Left ventricle myocardium inferior (tissue), 1 donor: ENCODE results near the gene CCBE1. TPM values are rescaled to one million over a fixed set of nuclear protein-coding genes. Genes with fewer than 3 reads are reported as not detected.

ENCODE experiments used
- DNase-seq: peaks from one replicate; pipeline ENCODE4 v3.0.0-alpha.2; 2020
- H3K27ac ChIP-seq: fragments of 200-600 bp; replicated peaks from 2 replicates; pipeline ENCODE4 v1.8.0; 2021
- H3K27me3 ChIP-seq: fragments of 200-600 bp; 2 replicates; pipeline ENCODE4 v1.8.0; 2021; ENCODE audit warnings: low read depth
- H3K36me3 ChIP-seq: fragments of 200-600 bp; 2 replicates; pipeline ENCODE4 v1.8.0; 2021
- H3K4me1 ChIP-seq: fragments of 200-600 bp; 2 replicates; pipeline ENCODE4 v1.8.0; 2021
- H3K4me3 ChIP-seq: fragments of 200-600 bp; 2 replicates; pipeline ENCODE4 v1.8.0; 2021; ENCODE audit warnings: mild to moderate bottlenecking, moderate library complexity
- H3K9me3 ChIP-seq: fragments of 200-600 bp; replicated peaks from 2 replicates; pipeline ENCODE4 v1.8.0; 2021
- intact Hi-C: fragments of 100-400 bp; cut with micrococcal nuclease; formaldehyde crosslinking; loops from one replicate; pipeline ENCODE4 v1.11.0; 2022
- total RNA-seq: library from RNA; stranded (reverse); fragmentation: NEBNext Ultra II Directional; extraction: Animal tissue kit (Norgen Biotek cat#: 25700); gene quantifications from one replicate; pipeline ENCODE4 v1.2.1, GENCODE V29; 2021
- TF ChIP-seq, protein P1 (sequence below): fragments of 200-600 bp; IDR thresholded peaks from 2 replicates; pipeline ENCODE4 v1.8.0; 2021; ENCODE audit warnings: antibody characterized with exemption, mild to moderate bottlenecking, borderline replicate concordance
- donor health status: DM: no; HTN: yes; CAD: no; lungs with severe emphysema.

CCBE1 gene
- total RNA-seq, 1 donor from 2014 or later = 3.2 TPM

DNA sequence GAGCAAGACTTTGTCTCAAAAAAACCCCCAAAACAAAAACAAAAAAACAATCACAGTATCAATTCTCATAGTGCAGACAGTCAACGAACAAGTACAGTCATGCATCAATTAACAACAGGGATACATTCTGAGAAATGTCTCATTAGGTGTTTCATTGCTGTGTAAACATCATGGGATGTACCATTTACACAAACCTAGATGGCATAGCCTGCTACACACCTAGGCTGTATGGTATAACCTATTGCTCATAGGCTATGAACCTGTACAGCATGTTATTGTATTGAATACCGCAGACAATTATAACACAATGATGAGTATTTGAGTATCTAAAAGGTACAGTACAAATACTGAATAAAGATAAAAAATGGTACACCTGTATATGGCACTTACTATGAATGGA, 270.4 kb downstream of the CCBE1 start:
- H3K9me3 ChIP-seq = no peaks in the 10 kb centered on the region
- H3K27ac ChIP-seq = no peak overlapping the region
- H3K36me3 ChIP-seq = no peaks in the 10 kb centered on the region
- intact Hi-C loops = no loop called here
- H3K4me3 ChIP-seq = no peak overlapping the region
- TF ChIP-seq, protein P1, sequence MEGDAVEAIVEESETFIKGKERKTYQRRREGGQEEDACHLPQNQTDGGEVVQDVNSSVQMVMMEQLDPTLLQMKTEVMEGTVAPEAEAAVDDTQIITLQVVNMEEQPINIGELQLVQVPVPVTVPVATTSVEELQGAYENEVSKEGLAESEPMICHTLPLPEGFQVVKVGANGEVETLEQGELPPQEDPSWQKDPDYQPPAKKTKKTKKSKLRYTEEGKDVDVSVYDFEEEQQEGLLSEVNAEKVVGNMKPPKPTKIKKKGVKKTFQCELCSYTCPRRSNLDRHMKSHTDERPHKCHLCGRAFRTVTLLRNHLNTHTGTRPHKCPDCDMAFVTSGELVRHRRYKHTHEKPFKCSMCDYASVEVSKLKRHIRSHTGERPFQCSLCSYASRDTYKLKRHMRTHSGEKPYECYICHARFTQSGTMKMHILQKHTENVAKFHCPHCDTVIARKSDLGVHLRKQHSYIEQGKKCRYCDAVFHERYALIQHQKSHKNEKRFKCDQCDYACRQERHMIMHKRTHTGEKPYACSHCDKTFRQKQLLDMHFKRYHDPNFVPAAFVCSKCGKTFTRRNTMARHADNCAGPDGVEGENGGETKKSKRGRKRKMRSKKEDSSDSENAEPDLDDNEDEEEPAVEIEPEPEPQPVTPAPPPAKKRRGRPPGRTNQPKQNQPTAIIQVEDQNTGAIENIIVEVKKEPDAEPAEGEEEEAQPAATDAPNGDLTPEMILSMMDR = no peak
- H3K4me1 ChIP-seq = peaks cover 9% of the 10 kb centered on the region
- H3K27me3 ChIP-seq = no peaks in the 10 kb centered on the region
- no peak for DNase-seq

DNA sequence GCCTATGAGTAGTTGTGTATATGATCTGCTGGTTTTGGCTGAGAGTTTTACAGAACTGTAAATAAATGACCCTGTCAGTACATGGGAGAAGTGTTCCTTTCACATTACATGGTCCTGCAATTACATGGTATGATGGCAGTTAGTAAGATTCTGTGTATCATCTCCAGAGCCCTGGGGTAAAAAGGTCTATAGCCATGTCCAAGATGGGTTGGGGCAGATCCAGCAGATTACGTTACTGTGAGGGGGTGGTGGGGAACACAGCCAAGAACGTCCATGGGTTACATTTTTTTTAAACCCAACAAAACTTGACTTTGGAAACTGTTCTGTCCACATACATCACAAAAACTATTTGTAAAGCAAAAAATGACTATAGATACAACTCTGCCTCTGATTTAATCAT, 274.0 kb downstream of the CCBE1 start:
- Histone ChIP-seq H3K36me3 (no peaks in the 10 kb centered on the region), H3K4me1 (peaks cover 12% of the 10 kb centered on the region), H3K27me3 (peaks cover 25% of the 10 kb centered on the region), H3K4me3 (no peak overlapping the region), H3K27ac (no peak overlapping the region), H3K9me3 (no peaks in the 10 kb centered on the region)
- no peak for DNase-seq
- intact Hi-C loops = no loop called here
- TF ChIP-seq, protein P1 = no peak

DNA sequence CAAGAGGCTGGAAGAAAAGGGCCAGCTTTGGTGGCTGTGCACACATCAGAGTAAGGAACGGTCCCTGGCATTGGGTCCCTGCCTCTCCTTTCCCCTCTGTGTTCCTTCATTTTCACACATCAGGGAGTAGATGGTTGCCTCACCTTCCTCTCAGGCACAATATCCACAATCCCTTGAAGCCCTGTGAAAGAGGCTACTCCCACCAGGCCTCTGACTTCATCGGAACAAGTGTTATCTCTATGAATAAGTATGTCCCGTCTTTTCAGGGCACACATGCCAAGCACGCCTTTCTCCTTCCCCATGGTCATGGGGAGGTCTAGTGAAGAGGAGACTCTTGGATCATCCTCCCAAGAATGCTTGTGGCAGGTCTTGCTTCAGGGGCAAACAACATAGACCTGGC, 277.0 kb downstream of the CCBE1 start:
- intact Hi-C loops = no loop called here
- TF ChIP-seq, protein P1 = no peak
- DNase-seq = no peak
- Histone ChIP-seq H3K27ac (no peak overlapping the region), H3K36me3 (no peaks in the 10 kb centered on the region), H3K4me1 (peaks cover 5% of the 10 kb centered on the region), H3K4me3 (no peak overlapping the region), H3K9me3 (no peaks in the 10 kb centered on the region), H3K27me3 (peaks cover 33% of the 10 kb centered on the region)

DNA sequence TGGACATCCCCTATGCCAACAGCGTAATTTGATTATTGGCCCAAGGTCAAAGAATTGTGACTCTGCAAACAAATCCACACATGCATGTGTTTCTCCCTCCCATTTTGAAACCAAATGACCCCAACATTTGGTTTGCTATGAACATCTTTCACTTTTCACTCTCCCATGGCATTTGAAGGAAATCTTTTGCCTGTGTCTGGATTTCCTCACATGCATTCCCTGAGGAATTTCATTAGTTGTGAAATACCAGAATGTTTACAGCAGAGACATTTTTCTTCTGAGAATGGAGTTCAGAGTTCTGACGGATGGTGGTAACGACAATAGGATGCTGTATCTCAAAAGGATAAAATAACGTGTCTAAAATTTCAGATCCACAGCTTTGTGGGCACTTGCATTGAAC, 277.8 kb downstream of the CCBE1 start:
- intact Hi-C loops = no loop called here
- H3K27ac ChIP-seq = no peak overlapping the region
- H3K4me1 ChIP-seq = peaks cover 5% of the 10 kb centered on the region
- no peak for DNase-seq
- TF ChIP-seq, protein P1 = no peak
- no peak overlapping the region for H3K4me3 ChIP-seq
- no peaks in the 10 kb centered on the region for H3K36me3 ChIP-seq
- H3K9me3 ChIP-seq = no peaks in the 10 kb centered on the region
- peaks cover 33% of the 10 kb centered on the region for H3K27me3 ChIP-seq

DNA sequence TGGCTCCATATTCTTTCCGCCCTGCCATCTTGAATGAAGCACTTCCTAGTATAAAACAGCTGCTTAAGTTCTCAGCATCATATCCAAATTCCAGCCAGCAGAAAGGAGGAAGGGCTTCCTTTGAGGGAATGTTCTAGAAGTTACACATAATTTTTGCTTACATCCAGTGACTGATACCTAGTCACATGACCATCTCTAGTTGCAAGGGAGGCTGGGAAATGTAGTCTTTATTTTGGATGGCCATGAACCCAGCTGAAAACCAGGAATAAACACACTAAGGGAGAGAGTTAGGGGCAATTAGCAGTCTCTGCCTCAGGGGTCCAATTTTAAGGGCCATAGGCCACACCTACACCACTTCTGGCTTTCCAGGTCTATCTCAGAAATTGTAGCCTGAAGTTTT, 280.4 kb downstream of the CCBE1 start:
- TF ChIP-seq, protein P1 = no peak
- peaks cover 48% of the 10 kb centered on the region for H3K27me3 ChIP-seq
- intact Hi-C loops = no loop called here
- H3K9me3 ChIP-seq = no peaks in the 10 kb centered on the region
- H3K4me1 ChIP-seq = peaks cover 5% of the 10 kb centered on the region
- no peak for DNase-seq
- no peaks in the 10 kb centered on the region for H3K36me3 ChIP-seq
- H3K4me3 ChIP-seq = no peak overlapping the region
- H3K27ac ChIP-seq = no peak overlapping the region

DNA sequence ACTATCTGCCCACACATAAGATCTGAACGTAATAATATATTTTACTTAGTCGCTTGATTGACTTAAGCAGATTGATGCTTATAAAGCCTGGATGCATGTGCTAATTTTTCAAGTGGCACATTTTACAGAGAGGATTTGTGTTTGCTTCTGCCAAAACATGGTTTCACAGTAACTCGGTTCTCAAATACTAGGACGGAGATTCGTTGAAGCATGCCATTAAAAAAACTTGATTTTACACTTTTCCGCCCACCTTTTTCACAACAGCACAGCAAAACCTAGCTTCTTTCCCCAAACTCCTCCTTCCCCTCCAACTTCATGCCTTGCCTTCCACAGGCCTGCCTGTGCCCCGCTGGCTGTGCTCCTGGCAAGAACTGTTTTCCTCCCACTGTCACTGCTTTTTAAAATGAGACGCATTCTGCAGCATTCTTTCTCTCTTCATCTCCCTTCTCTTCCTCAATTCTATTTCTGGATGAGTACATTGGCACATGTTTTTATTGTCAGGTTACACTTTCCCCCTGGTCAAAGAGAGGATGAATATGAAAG, 283.0 kb downstream of the CCBE1 start:
- TF ChIP-seq, protein P1 = no peak
- H3K9me3 ChIP-seq = no peaks in the 10 kb centered on the region
- no peaks in the 10 kb centered on the region for H3K4me1 ChIP-seq
- intact Hi-C loops = no loop called here
- no peaks in the 10 kb centered on the region for H3K36me3 ChIP-seq
- no peak for DNase-seq
- no peak overlapping the region for H3K4me3 ChIP-seq
- peaks cover 36% of the 10 kb centered on the region for H3K27me3 ChIP-seq
- no peak overlapping the region for H3K27ac ChIP-seq
